ENCODE data around the gene DAB2IP.
"Not testable (repeated sequence)": the region's sequence is repeated elsewhere in the genome, so short reads cannot be mapped to it uniquely, and the experiment has no call there.

The DAB2IP gene

GRCh38 chr9:121780177-121781040 lies 129.0 kb downstream of the DAB2IP start:
- DNase-seq: no peak

- DNase-seq: no peak
Measured at GRCh38 chr9:121781145-121781548, 129.7 kb downstream of the DAB2IP start.

GRCh38 chr9:121781701-121782464 lies 130.4 kb downstream of the DAB2IP start:
- no peak for DNase-seq

- no peak for DNase-seq
Measured at GRCh38 chr9:121782514-121783110, 131.2 kb downstream of the DAB2IP start.

- no peak for DNase-seq
Measured at GRCh38 chr9:121783111-121783510, 131.7 kb downstream of the DAB2IP start.

- no peak for DNase-seq
Measured at GRCh38 chr9:121783521-121784507, 132.4 kb downstream of the DAB2IP start.

GRCh38 chr9:121784731-121785411 lies 133.4 kb downstream of the DAB2IP start:
- no peak for DNase-seq

GRCh38 chr9:121785673-121786542 lies 134.5 kb downstream of the DAB2IP start:
- no peak for DNase-seq

- DNase-seq: no peak
Measured at GRCh38 chr9:121786543-121786948, 135.1 kb downstream of the DAB2IP start.

GRCh38 chr9:121786998-121787422 lies 135.6 kb downstream of the DAB2IP start:
- no peak for DNase-seq

GRCh38 chr9:121788686-121789366 lies 137.4 kb downstream of the DAB2IP start:
- DNase-seq: no peak

- no peak for DNase-seq
Measured at GRCh38 chr9:121790841-121791240, 139.4 kb downstream of the DAB2IP start.

- not testable (repeated sequence) for DNase-seq
Measured at GRCh38 chr9:121792476-121792875, 141.0 kb downstream of the DAB2IP start.

- not testable (repeated sequence) for DNase-seq
Measured at GRCh38 chr9:121794334-121794733, 142.9 kb downstream of the DAB2IP start.

GRCh38 chr9:121797081-121797480 lies 145.6 kb downstream of the DAB2IP start:
- no peak for DNase-seq

- no peak for DNase-seq
Measured at GRCh38 chr9:121798941-121799340, 147.5 kb downstream of the DAB2IP start.

- no peak for DNase-seq
Measured at GRCh38 chr9:121800376-121800775, 148.9 kb downstream of the DAB2IP start.

- no peak for DNase-seq
Measured at GRCh38 chr9:121801579-121801978, 150.1 kb downstream of the DAB2IP start.

- DNase-seq: no peak
Measured at GRCh38 chr9:121802753-121803152, 151.3 kb downstream of the DAB2IP start.

All from MV-4-11 (cell line).